Stimulated activated CD8-positive, alpha-beta memory T cell treated with anti-CD3 and anti-CD28 coated beads, Interleukin-15, amount 100 ng/mL, for 4 hours (primary cell): Measurements from ENCODE around the gene MAP2K5.

ENCODE experiments used
- DNase-seq, 2 donors: peaks; one replicate each; pipeline ENCODE4 v3.0.0-alpha.2; 2020; ENCODE audit warnings: low read depth in 2 of 2

MAP2K5 gene

DNA sequence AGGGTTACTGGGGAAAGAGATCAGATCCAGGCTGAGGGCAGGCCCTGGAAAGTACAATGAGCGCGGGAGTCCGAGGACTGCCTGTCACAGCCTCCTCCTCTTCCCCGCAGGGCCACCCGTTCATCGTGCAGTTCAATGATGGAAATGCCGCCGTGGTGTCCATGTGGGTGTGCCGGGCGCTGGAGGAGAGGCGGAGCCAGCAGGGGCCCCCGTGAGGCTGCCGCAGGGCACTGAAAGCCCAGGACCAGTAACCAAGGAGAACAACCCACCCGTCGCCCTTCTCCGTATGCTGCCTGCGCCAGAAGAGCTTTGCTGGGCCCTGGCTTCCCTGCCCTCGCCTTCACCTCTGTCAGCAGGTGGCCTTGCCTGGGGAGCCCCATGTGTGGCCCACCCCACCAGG, 264.0 kb downstream of the MAP2K5 start:
- no peak for DNase-seq

DNA sequence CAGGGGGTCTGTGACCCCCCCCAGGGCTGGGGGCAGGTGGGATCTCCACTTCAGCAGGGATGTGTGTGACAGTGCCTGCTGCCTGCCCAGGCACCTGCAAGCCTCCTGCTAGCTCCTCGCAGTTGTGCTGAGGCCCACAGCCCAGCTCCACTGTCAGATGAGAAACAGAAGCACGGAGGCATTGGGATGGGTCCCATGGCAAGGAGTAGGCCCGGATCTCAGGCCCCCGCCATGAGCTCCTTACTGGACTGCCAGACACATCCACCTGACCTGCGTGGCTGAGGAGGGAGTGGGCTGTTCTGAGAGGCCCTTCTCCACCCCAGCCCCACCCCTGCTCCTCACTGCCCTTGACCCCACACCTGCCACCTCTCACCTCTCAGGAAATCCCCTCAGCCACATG, 264.6 kb downstream of the MAP2K5 start:
- DNase-seq, result no peak

DNA sequence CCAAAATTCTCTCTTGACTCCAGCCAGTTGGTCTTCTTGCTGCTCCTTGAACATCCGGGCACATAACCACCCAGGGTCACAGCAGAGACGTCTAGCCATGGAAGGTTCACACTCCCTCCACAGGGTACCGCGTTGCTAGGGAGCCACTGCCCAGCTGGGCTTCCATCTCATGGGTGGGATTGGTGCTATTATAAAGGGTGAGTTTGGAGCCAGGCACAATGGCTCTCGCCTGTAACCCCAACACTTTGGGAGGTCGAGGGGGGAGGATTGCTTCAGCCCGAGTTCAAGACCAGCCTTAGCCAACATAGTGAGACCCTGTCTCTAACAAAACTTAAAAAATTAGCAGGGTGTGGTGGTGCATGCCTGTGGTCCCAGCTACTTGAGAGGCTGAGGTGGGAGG, 265.3 kb downstream of the MAP2K5 start:
- no peak for DNase-seq

DNA sequence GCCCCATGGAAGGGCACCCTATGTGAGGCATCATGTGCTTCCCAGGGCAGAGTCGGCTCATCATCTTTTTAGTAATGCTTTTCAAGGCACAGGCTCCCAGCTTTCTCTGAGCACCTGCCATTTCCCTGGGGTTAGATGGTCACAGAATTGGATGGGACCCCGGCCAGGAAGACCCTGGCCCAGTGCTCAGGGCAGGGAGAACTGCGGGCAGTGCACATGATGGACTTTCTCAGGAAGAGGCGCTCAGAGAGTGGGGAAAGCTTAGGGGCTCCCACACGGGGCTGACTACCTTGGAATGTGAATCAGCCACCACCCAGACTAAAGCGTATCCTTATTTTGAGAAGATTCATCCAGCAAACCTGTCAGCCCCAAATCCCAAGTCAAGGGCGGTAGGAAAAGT, 266.3 kb downstream of the MAP2K5 start:
- DNase-seq, result no peak

DNA sequence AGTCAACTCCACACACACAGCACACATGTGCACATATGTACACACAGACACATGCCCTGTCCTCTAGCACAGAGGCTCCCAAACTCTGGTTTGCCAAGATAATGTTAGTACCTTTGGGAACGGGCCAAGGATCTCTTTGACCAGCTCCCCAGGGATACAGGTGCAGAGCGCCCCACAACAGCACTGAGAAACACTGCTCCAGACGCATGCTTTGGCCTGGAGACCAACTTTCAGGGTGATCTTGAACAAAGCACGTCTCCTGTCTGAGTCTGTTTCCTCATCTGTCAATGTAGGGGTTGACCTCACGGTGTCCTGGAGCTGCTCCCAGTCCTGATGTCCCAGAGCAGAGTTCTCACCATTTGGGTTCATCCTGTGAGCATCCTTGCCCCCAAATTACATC, 266.9 kb downstream of the MAP2K5 start:
- no peak for DNase-seq

DNA sequence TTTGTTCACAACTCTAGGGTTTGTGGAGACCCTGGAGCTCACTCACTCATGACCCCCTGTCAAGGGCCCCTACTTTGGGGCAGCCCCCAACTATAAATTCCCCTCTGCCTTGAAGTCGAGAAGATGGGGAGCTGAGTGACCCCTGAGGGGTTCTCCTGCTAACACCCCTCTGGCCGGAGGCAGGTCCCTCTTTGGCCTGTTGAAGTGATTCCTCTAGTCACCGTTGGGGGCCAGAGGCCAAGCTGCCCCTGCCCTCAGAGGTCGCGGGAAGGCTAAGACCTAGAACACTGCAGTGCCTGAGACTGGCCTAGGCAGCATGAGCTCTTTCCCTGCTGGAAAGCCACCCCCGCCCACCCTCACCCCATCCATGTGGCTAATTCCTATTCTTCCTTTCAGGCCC, 267.4 kb downstream of the MAP2K5 start:
- no peak for DNase-seq

DNA sequence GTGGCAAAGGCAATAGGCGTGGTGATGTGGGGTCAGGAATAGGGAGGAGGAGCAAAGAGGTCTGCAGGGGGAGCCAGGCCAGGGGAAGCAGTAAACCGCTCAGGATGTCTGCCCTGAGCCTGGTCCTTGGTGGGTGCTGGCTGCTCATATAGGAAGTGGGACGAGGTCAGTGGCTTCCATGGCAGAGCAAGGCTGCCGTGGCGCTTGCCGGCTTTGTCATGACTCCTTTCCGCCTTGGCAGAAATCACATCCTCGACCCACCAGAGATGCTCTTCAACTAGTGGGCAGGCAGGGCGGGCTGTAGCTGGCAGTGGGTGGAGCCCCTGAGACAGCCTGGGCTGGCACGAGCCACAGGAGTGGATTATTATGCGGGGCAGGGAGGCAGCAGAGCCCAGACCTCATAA, 269.7 kb downstream of the MAP2K5 start:
- DNase-seq, result no peak

DNA sequence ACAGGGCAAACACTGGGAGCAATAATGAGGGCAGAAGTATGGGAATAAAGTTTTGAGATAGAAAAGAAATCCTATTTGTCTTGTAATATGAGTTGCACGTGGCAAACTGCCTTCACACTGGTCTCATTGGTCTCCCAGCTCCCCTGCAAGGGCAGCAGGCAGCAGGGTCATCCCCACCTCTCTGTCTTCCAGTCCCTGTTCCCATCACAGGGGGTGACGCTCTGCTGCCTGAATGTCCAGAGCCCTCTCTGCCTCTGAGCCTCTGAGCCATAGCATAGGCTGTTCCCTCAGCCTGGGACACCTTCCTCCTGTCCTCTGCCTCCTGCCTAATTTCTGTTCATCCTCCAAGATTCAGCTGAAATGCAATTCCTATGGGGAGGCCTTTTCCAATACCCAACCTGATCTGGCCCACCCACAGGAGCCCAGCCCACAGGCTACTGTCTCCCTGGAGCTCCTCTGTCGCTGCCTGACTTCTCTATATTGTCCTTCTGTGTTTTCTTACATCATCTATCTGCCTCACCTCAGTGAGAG, 270.7 kb downstream of the MAP2K5 start:
- DNase-seq, result no peak

DNA sequence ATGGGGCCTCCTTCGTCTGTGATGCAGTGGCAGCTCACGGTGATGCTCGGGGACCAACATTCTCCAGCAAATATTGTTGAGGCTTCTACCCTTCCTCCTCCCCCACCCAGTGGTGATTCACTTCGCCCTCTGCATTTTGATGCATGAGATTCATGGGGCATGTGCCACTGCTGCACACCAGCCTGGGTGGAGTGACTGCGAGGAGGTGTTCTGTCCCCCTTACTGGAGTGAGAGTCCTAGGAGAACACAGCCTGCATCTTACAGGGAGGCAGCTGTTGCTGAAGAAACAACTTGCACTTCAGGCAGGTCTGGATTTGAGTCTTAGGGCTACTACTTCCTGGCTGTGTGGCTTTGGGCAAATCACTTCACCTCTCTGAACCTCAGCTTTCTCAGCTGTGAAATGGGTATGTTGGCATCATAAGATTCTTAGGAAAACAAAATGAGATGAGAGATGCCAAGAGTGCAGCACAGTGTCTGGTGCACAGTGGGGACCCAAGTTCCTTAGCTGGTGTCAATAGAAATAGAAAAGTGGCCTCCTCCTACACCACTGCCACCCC, 272.6 kb downstream of the MAP2K5 start:
- DNase-seq, result no peak

DNA sequence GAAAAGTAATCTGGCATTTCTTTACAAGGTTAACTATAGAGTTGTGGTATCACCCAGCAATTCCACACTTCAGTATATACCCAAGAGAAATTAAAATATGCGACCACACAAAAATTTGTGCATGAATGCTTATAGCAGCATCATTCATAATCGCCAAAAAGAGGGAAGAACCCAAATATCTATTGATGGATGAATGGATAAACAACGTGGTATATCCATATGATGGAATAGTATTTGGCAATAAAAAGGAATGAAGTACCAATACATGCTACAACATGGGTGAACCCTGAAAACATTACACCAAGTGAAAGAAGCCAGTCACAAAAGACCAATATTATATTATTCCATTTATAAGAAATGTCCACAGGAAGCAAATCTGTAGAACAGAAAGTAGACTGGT, 274.2 kb downstream of the MAP2K5 start:
- DNase-seq, result no peak

DNA sequence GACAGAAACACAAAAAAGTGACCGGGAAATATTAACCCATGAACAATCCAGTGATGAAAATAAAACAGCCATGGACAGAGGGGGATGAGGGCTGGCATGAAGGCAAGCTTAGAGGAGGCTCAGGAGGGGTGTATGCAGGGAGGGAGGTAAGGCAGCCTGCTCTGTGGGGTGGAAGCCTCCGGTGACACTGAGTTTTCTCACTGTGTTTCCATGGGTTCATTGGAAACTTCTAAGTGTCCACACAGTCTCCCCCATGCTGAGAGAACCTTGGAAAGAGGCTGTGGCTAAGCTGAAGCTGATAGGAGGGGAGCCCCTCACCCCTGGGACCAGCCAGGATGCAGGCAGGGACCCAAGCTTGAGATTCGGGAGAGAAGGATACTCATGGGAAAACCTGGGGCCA, 276.0 kb downstream of the MAP2K5 start:
- DNase-seq, result no peak

DNA sequence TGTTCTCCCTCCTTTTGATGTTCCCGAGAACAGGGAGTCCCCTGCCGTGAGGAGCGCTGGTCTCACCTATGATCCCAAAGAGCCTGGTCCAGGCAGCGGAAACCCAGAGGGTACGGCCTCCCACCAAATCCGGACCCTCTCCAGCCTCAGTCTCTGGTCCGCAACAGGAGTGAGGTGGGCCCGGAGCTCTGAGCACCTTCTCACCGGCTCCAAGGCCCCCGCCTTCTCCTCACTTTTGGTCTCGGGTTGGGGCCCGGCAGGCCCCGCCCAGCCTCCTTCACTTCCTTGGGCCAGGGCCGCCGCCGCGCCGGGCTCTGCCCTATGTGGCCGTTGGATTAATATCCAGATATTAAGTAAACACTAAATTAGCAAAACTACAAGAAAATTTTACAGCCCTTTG, 277.1 kb downstream of the MAP2K5 start:
- DNase-seq, result no peak

DNA sequence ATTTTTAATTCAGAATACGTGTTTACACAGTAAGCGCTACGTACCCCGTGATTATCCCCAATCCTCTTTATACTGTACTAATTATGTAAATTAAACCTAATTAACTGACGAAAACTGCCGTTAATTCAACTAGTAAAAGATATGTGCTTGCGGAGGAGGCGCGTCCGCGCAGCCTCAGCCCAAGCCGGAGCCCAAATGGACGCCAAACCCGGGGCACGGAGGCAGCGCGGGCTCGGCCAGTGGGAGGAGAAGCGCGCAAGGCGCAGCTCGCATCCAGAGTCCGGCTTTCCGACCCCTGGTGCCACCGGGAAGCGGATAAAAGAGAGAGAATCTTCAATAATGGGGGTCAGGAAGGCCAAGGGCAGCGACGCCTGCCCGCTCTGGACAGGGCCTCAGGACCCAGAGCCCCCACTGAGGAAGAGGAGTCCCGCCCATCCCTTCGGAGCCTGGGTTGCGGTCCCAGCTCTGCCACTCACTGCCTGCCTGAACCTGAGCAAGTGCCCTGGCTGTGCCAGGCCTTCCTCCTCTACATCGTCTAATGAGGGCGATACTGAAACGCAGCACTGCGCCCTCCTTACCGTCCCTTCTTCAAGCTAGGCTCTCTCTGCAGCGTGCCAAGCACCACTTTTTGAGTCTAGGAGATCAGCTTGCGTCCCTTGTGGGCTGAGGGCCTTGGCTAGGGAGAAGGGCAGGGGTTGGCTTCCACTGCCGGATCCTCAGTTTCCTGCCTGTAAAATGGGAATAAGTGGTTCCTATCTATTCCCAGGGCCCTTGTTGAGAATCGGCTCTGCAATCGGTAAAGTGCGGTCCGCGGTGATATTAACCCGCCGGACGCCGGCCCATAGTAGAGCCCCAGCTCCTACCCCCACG, 277.9 kb downstream of the MAP2K5 start:
- no peak for DNase-seq

DNA sequence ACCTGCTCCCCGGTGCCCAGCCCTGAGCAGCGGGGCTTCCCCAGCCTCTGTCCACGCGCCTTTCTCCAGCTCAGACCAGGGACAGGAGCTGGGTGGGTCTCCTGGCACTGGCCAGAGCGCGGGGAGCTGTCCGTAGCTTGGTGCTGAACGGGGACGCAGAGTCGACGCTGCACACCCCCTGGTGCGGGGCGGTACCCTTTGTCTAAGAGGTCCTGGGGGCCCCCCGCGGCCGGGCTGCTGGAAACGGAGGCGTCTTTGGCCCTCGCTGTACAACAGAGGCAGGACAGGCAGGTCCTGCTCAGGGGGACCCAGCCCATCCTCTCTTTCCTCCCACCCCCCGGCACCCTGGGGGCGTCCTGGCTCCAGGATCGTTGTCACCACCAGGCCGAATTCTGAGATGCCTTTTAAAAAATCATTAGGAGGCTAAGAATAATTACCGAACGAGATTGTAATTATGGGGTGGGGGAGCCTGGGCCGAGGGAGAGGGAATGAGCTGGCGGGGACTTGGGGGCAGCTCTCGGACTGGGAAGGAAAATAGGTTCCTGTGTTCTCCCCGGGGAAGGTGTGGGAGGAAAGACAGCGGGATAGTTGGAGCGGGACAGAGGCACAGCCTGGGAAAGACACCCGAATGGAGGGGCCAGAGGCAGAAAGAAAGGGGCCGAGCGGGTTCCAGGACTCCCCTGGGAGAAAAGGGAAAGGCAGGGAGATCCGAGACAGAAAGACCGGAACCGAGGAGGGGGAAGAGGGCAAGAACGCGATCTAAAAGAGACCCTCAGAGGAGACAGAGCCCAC, 278.7 kb downstream of the MAP2K5 start:
- DNase-seq, result no peak

DNA sequence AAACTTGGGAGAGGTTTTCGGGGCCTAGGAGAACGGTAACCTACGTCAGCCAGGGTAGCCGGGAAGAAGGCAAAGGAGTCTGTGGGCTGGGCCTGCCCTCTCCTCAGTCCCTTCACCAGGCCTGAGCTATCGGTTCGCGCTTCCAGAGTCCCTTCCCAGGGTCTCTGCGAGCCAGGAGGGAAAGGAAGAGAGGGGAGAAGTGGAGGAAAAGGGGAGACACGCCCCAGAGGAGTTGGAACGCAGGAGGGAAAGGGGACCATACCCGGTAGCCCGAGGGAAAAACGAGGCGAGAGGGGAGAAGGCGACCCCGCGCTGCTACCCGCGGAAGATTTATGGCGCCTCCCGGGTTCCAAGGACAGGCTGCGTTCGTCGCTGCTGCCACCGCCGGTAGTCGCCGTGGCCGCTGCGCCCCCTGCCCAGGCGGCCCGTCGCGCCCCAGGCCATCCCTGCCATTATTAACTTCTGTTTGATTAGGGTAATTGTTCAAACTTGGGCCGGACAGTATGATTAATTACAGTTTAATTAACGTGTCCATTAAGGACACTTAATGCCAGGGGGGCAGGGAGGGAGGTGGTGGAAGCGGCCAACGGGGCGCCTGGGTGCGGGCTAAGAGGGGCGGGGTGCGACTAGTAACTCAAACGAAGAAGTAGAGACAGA, 279.4 kb downstream of the MAP2K5 start:
- DNase-seq, result no peak

DNA sequence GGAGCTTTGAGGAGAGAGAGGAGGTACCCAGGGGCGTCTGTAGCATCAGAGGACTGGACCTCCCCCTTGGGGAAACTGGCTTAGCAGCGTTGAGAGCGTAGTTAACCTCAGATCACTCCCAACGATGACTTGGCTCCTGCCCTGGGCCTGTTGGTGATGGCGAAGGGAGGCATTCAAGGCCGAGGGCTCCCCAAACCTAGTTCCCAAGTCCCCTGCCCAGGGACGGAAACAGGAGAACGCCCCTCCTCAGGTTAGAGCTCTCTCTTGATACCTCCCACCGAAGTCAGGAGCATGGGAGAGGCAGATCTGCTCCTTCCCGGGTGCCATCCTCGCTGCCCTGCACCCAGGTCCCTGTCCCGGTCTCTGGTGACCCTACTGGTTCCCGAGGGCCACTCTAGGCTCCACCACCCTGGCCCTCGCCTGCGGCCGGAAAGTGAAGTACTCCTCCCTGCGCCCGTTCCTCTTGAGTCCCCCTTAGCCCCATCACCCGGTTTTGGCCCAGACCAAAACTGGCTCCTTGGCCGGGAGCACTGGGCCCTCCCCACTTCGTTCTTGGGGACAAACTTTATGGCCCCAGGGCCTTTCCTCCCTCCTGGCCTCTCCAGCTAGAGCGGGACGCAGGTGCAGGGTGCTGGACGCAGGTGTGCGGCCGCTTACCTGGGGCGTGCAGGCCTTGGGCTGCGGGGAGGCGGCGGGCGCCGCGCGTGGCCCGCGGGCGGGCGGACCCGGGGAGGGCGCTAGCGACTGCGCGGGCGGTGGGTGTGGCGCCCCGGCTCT, 280.2 kb downstream of the MAP2K5 start:
- no peak for DNase-seq

DNA sequence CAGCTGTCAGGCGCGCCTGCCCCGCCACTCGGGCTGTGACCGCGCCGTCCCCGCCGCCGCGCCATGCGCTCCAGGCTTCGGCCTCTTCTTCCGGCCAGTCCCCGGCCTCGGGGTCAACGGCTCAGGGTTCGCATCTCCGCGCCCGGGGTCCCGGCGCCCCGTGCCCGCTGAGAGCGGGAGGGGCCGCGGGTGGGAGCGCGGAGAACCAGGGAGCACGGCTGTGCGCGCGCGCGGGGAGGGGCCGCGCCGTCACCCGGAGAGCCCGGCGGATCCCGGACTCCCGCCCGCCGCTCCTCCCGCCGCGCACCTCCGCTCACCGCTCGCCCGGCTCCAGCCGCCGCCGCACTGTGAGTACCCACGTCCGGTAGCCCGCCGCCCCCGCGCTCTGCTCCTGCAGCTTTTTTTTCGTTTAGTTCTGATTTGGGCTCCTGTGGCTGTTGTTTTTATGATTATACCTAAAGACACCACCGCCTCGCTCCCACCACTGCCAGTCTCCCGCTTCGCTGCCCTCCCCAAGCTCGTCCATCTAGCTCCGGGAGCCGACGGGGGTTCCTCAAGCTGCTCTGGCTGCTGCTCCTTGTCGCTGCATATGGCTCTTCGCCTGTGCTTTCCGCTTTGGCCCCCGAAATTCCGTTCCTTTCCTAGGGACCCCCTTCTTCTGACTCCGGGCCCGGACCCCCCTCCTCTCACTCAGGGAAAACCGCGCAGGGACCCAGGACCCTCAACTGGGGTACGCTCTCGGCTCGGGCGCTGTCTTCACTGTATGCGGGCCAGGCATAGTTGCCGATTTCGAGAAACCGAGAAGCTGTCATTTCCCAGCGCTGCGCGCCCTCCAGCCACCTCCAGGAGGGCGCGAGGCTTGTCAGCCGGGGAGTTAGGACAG, 281.1 kb downstream of the MAP2K5 start:
- no peak for DNase-seq

DNA sequence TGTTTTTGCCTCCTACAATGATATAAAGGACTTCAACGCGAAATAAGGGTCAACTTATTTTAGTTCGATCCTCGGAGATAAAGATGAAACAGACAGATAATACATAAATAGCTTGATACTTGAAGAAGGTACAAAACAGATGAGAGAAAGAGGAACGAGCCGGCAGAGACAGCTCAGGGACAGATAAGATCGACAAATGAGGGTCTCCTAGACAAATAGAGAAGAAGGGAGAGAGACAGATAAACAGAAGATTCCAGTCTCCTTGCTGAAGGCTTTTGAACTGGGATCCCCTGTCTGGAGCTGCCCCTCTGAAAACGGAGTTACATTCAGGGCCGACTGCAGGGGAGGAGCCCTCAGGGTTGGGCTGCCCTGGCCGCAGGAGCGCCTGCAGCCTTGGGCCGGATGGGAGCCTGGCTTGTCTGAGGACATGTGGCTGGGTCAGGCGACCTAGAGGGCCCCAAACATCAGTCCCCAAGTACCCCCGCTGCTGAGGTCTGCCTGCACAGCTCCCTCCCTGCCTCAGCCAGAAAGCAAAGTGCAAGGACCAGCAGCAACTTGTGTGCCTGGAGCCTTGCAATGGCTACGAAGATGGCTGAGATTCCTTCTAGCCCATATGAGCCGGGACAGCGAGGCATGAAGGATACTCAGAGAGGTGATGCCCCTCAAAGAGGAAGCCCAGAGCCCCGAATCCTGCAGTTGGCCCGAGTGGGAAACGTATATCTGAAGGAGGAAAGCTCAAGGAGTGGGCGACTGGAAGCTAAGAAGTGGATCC, 281.9 kb downstream of the MAP2K5 start:
- DNase-seq, result no peak
